ENCODE data around the gene MRPL37. TPM values are rescaled to one million over a fixed set of nuclear protein-coding genes. Genes with fewer than 3 reads are reported as not detected.

MRPL37 gene
- total RNA-seq, 6 experiments from 2014 or later = 56.2 to 108 (median 73.4) TPM

- DNase-seq (no peak), ATAC-seq (no peak)
- intact Hi-C loops (cut with DNase I) = no loop called here
- Histone ChIP-seq H3K4me3 (no peak overlapping the region), H3K36me3 (no peaks in the 10 kb centered on the region), H3K27me3 (no peaks in the 10 kb centered on the region), H3K27ac (no peak overlapping the region), H3K9me3 (no peaks in the 10 kb centered on the region), H3K4me1 (peaks cover 0 to 12% (median 0%) of the 10 kb centered on the region in 4 donors)
- WGBS (ENCODE audit: insufficient coverage, low coverage, low lambda C conversion rate, missing lambda C conversion rate) = 72% methylated on average over 3 of the region's 3 CpGs
- TF ChIP-seq, protein P1, sequence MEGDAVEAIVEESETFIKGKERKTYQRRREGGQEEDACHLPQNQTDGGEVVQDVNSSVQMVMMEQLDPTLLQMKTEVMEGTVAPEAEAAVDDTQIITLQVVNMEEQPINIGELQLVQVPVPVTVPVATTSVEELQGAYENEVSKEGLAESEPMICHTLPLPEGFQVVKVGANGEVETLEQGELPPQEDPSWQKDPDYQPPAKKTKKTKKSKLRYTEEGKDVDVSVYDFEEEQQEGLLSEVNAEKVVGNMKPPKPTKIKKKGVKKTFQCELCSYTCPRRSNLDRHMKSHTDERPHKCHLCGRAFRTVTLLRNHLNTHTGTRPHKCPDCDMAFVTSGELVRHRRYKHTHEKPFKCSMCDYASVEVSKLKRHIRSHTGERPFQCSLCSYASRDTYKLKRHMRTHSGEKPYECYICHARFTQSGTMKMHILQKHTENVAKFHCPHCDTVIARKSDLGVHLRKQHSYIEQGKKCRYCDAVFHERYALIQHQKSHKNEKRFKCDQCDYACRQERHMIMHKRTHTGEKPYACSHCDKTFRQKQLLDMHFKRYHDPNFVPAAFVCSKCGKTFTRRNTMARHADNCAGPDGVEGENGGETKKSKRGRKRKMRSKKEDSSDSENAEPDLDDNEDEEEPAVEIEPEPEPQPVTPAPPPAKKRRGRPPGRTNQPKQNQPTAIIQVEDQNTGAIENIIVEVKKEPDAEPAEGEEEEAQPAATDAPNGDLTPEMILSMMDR (IDR thresholded peaks at IDR 0.05) = no peak
- TF ChIP-seq POLR2A (IDR thresholded peaks at IDR 0.05) = no peak
Observed at GRCh38 chr1:54169068-54169467, 30.9 kb upstream of the MRPL37 start.

GRCh38 chr1:54171016-54171415, 29.0 kb upstream of the MRPL37 start:
- no peak for DNase-seq
- intact Hi-C loops (cut with DNase I) = no loop called here
- Histone ChIP-seq H3K27me3 (no peaks in the 10 kb centered on the region), H3K27ac (no peak overlapping the region), H3K4me1 (peaks cover 0 to 12% (median 0%) of the 10 kb centered on the region in 4 donors), H3K36me3 (no peaks in the 10 kb centered on the region), H3K4me3 (no peak overlapping the region), H3K9me3 (no peaks in the 10 kb centered on the region)
- no peak for TF ChIP-seq POLR2A (IDR thresholded peaks at IDR 0.05)
- TF ChIP-seq, protein P1 (IDR thresholded peaks at IDR 0.05) = no peak
- 82% methylated on average over 7 of the region's 8 CpGs for WGBS (ENCODE audit: insufficient coverage, low coverage, low lambda C conversion rate, missing lambda C conversion rate)
- no peak for ATAC-seq

- H3K27me3 ChIP-seq = no peaks in the 10 kb centered on the region
- H3K27ac ChIP-seq = no peak overlapping the region
- DNase-seq = no peak
- H3K4me1 ChIP-seq = peaks cover 0 to 12% (median 0%) of the 10 kb centered on the region in 4 donors
- ATAC-seq = no peak
- intact Hi-C loops (cut with DNase I) = no loop called here
- no peaks in the 10 kb centered on the region for H3K36me3 ChIP-seq
- no peak overlapping the region for H3K4me3 ChIP-seq
- TF ChIP-seq, protein P1 (IDR thresholded peaks at IDR 0.05) = no peak
- H3K9me3 ChIP-seq = no peaks in the 10 kb centered on the region
- 85% methylated on average over 5 of the region's 8 CpGs for WGBS (ENCODE audit: insufficient coverage, low coverage, low lambda C conversion rate, missing lambda C conversion rate)
Observed at GRCh38 chr1:54171606-54172005, 28.4 kb upstream of the MRPL37 start.

DNA sequence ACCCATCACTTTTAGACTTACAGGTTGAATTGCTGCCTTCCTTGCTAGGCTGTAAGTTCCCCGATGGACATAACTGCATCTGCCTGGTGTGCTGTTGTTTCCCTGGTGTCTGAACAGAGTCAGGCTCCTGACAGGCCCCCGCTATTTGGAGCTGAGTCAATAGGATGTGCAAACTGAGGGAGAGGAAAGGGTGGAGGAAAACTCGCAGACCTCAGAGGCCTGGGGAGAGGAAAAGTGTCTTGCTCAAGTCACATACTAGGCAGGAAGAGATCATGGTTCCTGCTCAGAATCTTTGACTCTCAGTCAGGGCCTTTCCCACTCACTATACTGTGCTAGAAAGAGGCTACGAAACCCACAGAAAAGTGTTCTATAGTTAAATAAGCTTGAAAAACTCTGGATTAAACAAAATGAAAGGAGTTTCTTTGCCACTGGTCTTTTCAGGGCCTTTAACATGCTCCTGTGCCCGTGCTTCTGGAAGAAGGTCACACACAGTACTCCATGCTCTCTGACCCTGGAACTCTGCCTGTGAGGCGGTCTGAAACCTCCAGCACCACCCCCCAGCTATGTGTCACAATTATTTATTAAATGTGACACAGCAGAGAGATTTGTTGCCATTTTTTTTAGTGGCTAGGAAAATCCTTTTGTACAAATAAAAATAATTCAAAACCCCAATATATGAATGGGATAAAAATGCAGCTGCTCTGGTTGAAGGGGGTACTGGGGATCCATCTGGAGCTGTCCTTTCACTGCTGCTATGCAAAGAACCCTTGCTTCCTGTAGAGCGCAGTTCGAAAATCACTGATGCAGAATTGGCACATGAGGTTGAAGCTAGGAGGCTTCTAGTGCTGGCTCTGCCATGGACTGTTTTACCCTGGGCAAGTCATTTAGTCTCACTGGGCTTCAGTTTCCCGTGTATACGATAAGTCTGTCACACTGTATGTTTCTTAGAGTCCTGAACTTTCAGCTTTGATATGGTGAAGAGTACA, 27.1 kb upstream of the MRPL37 start:
- H3K9me3 ChIP-seq = no peaks in the 10 kb centered on the region
- H3K27me3 ChIP-seq = no peaks in the 10 kb centered on the region
- ATAC-seq (peak; percentile 86 to 96 (median 92)), DNase-seq (peak; percentile 37 to 80 (median 75))
- intact Hi-C loops (cut with DNase I) = no loop called here
- H3K36me3 ChIP-seq = no peaks in the 10 kb centered on the region
- TF ChIP-seq, protein P1 (IDR thresholded peaks at IDR 0.05) = no peak
- no peak for TF ChIP-seq POLR2A (IDR thresholded peaks at IDR 0.05)
- 31% methylated on average over 5 of the region's 10 CpGs for WGBS (ENCODE audit: insufficient coverage, low coverage, low lambda C conversion rate, missing lambda C conversion rate)
- H3K27ac ChIP-seq = peak overlapping the region in 2 of 3 donors; percentile 12 to 61
- H3K4me3 ChIP-seq = no peak overlapping the region
- peaks cover 0 to 12% (median 0%) of the 10 kb centered on the region in 4 donors for H3K4me1 ChIP-seq

Measured in right lobe of liver (tissue), 6 donors.